GM12891 (cell line): ENCODE measurements around the gene PCMTD2.
"Not testable (repeated sequence)": the region's sequence is repeated elsewhere in the genome, so short reads cannot be mapped to it uniquely, and the experiment has no call there.

Experiments
- DNase-seq: peaks from one replicate; pipeline ENCODE4 v3.0.0; 2011; ENCODE audit warnings: low spot score; ENCODE audit not compliant: insufficient read length
- FAIRE-seq: peaks from 2 replicates; lab custom pipeline; 2011; peaks lifted over from hg19 to GRCh38; lab: Jason Lieb, UNC
- PAX5 ChIP-seq: IDR thresholded peaks from 2 replicates; pipeline ENCODE4 v1.6.1; 2011; ENCODE audit warnings: low read length, moderate library complexity, mild to moderate bottlenecking; ENCODE audit not compliant: insufficient read depth, severe bottlenecking
- POLR2A ChIP-seq: IDR thresholded peaks from 2 replicates; pipeline ENCODE4 v1.6.1; 2011; ENCODE audit warnings: low read depth, low read length, control low read depth
- POLR2AphosphoS5 ChIP-seq: IDR thresholded peaks from 2 replicates; pipeline ENCODE4 v1.6.1; 2011; ENCODE audit warnings: low read depth, low read length, control low read depth
- POU2F2 ChIP-seq: IDR thresholded peaks from 2 replicates; pipeline ENCODE4 v1.6.1; 2011; ENCODE audit warnings: low read depth, mild to moderate bottlenecking, control low read depth, low read length, moderate library complexity
- SPI1 ChIP-seq: IDR thresholded peaks from 2 replicates; pipeline ENCODE4 v1.6.1; 2011; ENCODE audit warnings: low read depth, low read length, control low read depth
- TAF1 ChIP-seq: IDR thresholded peaks from 2 replicates; pipeline ENCODE4 v1.6.1; 2011; ENCODE audit warnings: low read depth, low read length, control low read depth

PCMTD2 gene

DNA sequence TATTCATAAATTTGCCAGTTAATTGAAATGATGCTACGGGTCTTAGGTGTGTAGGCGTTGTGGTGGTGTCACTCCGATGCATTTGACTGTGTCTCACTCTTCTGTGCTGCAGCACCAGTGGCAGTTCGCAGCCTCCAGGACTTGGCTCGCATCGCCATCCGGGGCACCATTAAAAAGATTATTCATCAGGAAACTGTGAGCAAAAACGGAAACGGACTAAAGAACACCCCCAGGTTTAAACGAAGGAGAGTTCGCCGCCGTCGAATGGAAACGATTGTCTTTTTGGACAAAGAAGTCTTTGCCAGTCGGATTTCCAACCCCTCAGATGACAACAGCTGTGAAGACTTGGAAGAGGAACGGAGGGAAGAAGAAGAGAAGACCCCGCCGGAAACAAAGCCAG, 17.6 kb downstream of the PCMTD2 start:
- FAIRE-seq (no peak), DNase-seq (no peak)
- TF ChIP-seq POLR2A (no peak), PAX5 (no peak), POLR2AphosphoS5 (no peak), TAF1 (no peak), SPI1 (no peak), POU2F2 (no peak)

GRCh38 chr20:64276817-64277216, 21.3 kb downstream of the PCMTD2 start:
- DNase-seq (no peak), FAIRE-seq (no peak)
- no peak for TF ChIP-seq PAX5
- no peak for TF ChIP-seq TAF1

DNA sequence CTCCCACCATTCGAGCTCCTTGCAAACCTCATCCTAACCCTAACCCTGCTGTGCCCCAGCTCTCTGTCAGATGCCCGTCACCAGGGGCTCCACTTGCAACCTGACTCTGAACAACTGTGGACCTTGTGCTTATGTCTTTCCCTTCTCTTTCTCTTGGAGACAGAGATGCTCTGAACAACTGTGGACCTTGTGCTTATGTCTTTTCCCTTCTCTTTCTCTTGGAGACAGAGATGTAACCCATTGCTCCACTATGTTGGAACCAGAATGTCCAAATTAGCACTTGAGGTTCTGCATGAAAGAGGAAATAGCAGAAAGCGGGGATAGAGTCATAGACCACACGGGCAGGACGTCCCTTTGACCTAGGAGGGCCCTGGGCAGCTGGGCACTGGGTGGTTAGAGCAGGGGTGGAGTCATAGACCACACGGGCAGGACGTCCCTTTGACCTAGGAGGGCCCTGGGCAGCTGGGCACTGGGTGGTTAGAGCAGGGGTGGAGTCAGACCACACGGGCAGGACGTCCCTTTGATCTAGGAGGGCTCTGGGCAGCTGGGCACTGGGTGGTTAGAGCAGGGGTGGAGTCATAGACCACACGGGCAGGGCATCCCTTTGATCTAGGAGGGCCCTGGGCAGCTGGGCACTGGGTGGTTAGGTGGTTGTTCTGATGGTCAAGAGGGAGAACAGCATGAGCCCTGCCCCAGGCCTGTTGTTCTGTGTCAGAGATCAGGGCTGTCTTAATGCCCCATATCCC, 22.2 kb downstream of the PCMTD2 start:
- FAIRE-seq (no peak), DNase-seq (no peak)
- TF ChIP-seq SPI1: no peak
- no peak for TF ChIP-seq POLR2A
- no peak for TF ChIP-seq PAX5
- no peak for TF ChIP-seq POLR2AphosphoS5
- TF ChIP-seq TAF1: no peak
- TF ChIP-seq POU2F2: no peak

- DNase-seq: no peak
- no peak for FAIRE-seq
These were observed 22.8 kb downstream of the PCMTD2 start for GRCh38 chr20:64278317-64278681.

DNA sequence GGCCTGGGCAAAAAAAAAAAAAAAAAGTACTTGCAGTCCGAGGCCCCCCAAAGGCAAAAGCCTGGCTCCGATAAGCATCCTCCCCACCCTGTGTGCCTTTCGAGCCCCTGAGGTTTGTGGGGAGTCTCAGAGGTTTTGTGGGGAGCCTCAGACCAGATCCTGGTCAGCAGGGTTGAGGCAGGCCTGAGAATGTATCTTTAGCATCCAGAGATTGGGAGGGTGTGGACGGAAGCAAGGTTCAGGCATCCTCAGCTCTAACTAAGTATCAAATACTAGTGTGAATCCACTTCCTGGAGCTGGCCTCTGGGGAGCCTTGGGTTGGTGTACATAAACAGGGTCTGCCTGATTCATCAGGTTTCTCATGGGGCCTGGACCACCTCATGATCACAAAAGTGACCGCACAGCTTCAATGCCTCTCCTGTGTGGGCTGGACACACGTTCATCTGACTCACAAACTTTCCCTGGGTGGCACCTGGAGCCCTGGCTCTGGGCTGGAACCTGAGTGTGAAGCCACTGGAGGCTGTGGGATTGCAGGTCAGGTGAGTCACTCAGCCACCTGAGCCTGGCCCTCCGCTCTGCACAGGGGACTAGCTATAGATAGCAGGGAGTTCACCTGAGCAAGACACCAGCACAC, 24.4 kb downstream of the PCMTD2 start:
- FAIRE-seq: no peak
- no peak for TF ChIP-seq POLR2A
- DNase-seq: no peak

More at GRCh38 chr20:64278317-64278681, 22.8 kb downstream of the PCMTD2 start:
- TF ChIP-seq POLR2AphosphoS5 (no peak), TAF1 (no peak), SPI1 (no peak), POU2F2 (no peak), PAX5 (no peak), POLR2A (no peak)

GRCh38 chr20:64280460-64280843, 24.9 kb downstream of the PCMTD2 start:
- FAIRE-seq: no peak
- DNase-seq: no peak
- TF ChIP-seq TAF1: no peak

DNA sequence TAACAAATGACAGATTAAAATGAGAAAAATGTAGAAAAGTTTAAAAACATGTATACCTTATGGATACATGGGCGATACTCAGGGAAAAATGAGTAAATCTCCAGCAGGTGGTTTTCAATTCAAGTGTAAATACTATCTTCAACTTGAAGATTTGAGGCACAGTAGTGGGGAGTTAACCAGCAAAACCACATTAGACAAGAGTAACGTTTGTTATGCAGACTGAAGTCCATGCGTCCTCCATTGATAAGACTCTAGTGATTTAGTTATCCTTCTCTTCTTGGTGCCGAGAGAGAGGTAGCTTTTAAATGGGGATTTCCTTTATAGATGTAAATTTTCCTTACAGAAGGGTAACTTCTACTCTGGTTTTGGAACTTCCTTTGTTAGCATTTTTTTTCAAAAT, 28.1 kb downstream of the PCMTD2 start:
- no peak for TF ChIP-seq SPI1
- TF ChIP-seq POU2F2: no peak
- no peak for TF ChIP-seq POLR2A
- TF ChIP-seq TAF1: no peak
- no peak for TF ChIP-seq POLR2AphosphoS5
- TF ChIP-seq PAX5: no peak
- DNase-seq (no peak), FAIRE-seq (no peak)

GRCh38 chr20:64285579-64286446, 30.3 kb downstream of the PCMTD2 start:
- peak; percentile 61 for DNase-seq
- not testable (repeated sequence) for FAIRE-seq

GRCh38 chr20:64286447-64287263, 31.1 kb downstream of the PCMTD2 start:
- FAIRE-seq: not testable (repeated sequence)

DNA sequence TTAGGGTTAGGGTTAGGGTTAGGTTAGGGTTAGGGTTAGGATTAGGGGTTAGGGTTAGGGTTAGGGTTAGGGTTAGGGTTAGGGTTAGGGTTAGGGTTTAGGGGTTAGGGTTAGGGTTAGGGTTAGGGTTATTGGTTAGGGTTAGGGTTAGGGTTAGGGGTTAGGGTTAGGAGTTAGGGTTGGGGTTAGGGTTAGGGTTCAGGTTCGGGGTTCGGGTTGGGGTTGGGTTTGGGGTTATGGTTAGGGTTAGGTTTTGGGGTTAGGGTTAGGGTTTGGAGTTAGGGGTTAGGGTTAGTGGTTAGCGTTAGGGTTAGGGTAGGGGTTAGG, 31.7 kb downstream of the PCMTD2 start:
- peak; percentile 96 for FAIRE-seq

More at GRCh38 chr20:64286447-64287263, 31.1 kb downstream of the PCMTD2 start:
- DNase-seq: not testable (repeated sequence)

DNA sequence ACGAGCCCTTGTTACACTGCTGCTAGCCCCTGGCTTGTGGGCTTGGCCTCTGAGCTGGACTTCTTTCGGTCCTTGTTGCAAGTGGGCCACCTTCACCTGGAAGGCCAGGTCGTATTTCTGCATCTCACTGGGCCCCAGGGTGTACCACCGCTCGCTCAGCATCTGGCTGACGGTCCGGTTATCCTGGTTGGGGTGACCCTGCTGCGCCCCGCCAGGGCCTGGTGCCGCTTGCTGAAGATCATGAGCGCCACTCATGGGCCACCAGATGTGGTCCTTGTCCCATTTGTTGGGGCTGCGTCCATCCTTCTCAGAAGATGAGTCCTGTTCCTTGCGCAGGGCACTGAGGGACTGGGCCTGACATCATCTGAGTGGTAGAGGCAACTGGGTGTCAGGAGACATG, 36.6 kb downstream of the PCMTD2 start:
- FAIRE-seq, DNase-seq: not testable (repeated sequence)

More for the DNA sequence above, 31.7 kb downstream of the PCMTD2 start:
- DNase-seq: not testable (repeated sequence)

- FAIRE-seq: not testable (repeated sequence)
These were observed 47.5 kb downstream of the PCMTD2 start for GRCh38 chr20:64303086-64303485.

DNA sequence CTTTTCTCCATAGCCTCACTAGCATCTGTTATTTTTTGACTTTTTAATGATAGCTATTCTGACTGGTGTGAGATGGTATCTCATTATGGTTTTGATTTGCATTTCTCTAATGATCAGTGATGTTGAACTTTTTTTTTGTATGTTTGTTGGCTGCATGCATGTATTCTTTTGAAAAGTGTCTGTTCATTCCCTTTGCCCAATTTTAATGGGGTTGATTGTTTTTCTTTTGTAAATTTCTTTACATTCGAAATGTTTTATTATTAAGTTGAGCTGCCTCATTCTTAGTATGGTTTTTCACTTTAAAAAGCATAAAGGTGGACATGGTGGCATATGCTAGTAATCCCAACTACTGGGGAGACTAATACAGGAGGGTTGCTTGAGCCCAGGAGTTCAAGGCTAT, 58.2 kb downstream of the PCMTD2 start:
- FAIRE-seq: not testable (repeated sequence)

More at GRCh38 chr20:64303086-64303485, 47.5 kb downstream of the PCMTD2 start:
- DNase-seq: not testable (repeated sequence)

DNA sequence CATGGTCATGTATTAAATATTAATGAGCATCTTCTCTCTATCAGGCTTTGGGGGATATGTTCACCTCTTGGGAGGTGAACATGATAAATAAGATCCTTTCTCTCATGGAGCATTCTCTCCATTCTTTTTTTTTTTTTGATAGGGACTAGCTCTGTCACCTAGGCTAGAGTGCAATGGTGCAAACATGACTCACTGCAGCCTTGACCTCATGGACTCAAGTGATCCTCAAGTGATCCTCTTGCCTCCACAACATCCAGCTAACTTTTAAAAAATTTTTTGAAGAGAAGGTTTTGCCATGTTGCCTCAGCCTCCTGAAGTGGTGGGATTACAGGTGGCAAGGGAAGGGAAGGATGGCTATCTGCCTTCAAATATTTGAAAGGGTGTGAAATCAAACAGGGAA, 59.8 kb downstream of the PCMTD2 start:
- FAIRE-seq: not testable (repeated sequence)

More for the DNA sequence above, 58.2 kb downstream of the PCMTD2 start:
- not testable (repeated sequence) for DNase-seq

GRCh38 chr20:64315884-64316283, 60.3 kb downstream of the PCMTD2 start:
- not testable (repeated sequence) for DNase-seq, FAIRE-seq

More for the DNA sequence above, 59.8 kb downstream of the PCMTD2 start:
- not testable (repeated sequence) for DNase-seq
